HepG2 (cell line): ENCODE measurements around the gene NEK8. TPM values are rescaled to one million over a fixed set of nuclear protein-coding genes. Genes with fewer than 3 reads are reported as not detected.

ENCODE experiments used
- ARHGAP35 ChIP-seq: sonication (generic); formaldehyde crosslinking; IDR thresholded peaks from 2 replicates; pipeline ENCODE4 v1.9.0; 2022; ENCODE audit warnings: mild to moderate bottlenecking, inconsistent platforms, moderate library complexity, missing genetic modification reagents, borderline replicate concordance
- CENPT ChIP-seq: sonication (generic); formaldehyde crosslinking; IDR thresholded peaks from 2 replicates; pipeline ENCODE4 v1.8.0; 2022; ENCODE audit warnings: low read depth, mild to moderate bottlenecking, moderate library complexity, missing genetic modification reagents
- JARID2 ChIP-seq: sonication (generic); formaldehyde crosslinking; IDR thresholded peaks from 2 replicates; pipeline ENCODE4 v1.8.1; 2023; ENCODE audit warnings: missing genetic modification reagents, inconsistent platforms; ENCODE audit not compliant: insufficient replicate concordance
- KDM4B ChIP-seq: sonication (generic); formaldehyde crosslinking; IDR thresholded peaks from 2 replicates; pipeline ENCODE4 v1.4.0; 2020; ENCODE audit warnings: missing genetic modification reagents
- MAF1 ChIP-seq: sonication (generic); formaldehyde crosslinking; IDR thresholded peaks from 2 replicates; pipeline ENCODE4 v1.5.0; 2020; ENCODE audit warnings: missing genetic modification reagents, borderline replicate concordance
- NBN ChIP-seq: fragments of 450-650 bp; conservative IDR thresholded peaks from 2 replicates; pipeline ENCODE4 v1.6.1; 2017
- PCBP2 ChIP-seq: fragments of 200-400 bp; formaldehyde crosslinking; optimal IDR thresholded peaks from 2 replicates; pipeline ENCODE3; 2018; ENCODE audit warnings: low read length, low read depth; ENCODE audit not compliant: poor library complexity, severe bottlenecking
- TEAD2 ChIP-seq: sonication (generic); formaldehyde crosslinking; IDR thresholded peaks from 2 replicates; pipeline ENCODE4 v1.9.0; 2021; ENCODE audit warnings: missing genetic modification reagents
- ZNF333 ChIP-seq: sonication (generic); formaldehyde crosslinking; IDR thresholded peaks from 2 replicates; pipeline ENCODE4 v1.4.0; 2020; ENCODE audit warnings: mild to moderate bottlenecking, missing genetic modification reagents, borderline replicate concordance
- ZNF782 ChIP-seq: sonication (generic); formaldehyde crosslinking; IDR thresholded peaks from 2 replicates; pipeline ENCODE4 v1.4.0; 2020; ENCODE audit warnings: missing genetic modification reagents, mild to moderate bottlenecking, borderline replicate concordance
- ZNF816 ChIP-seq: sonication (generic); formaldehyde crosslinking; IDR thresholded peaks from 2 replicates; pipeline ENCODE4 v1.8.0; 2022; ENCODE audit warnings: missing genetic modification reagents, mild to moderate bottlenecking, borderline replicate concordance
- polyA plus RNA-seq, 8 experiments: library from polyadenylated mRNA; depleted of rRNA in 3 of 8; stranded (reverse) in 7 of 8; unstranded in 1 of 8; fragments of >200 nt; fragmentation: Illumina TruSeq in 4 of 8; extraction: Trizol in 4 of 8; gene quantifications; 2 replicates each; pipeline versions ENCODE4 v1.2.1 to v1.2.3, GENCODE V29; 2011 to 2016; ENCODE audit warnings: low read depth in 4 of 8, missing spikeins in 1 of 8, mixed read lengths in 1 of 8; ENCODE audit not compliant: insufficient read depth in 1 of 8
- total RNA-seq, 5 experiments: library from RNA; depleted of rRNA; stranded (reverse); fragments of >200 nt; fragmentation: Illumina TruSeq; extraction: Trizol; gene quantifications; 2 replicates each; pipeline ENCODE4 v1.2.3, GENCODE V29; 2016; ENCODE audit warnings: low read depth in 1 of 5
- TF ChIP-seq, protein P1 (sequence below): sonication (generic); formaldehyde crosslinking; IDR thresholded peaks from 2 replicates; pipeline ENCODE4 v1.5.0; 2020; ENCODE audit warnings: missing genetic modification reagents
- TF ChIP-seq, protein P2 (sequence below): sonication (generic); formaldehyde crosslinking; IDR thresholded peaks from 2 replicates; pipeline ENCODE4 v1.5.0; 2020; ENCODE audit warnings: mild to moderate bottlenecking, missing genetic modification reagents, moderate library complexity
- TF ChIP-seq, protein P3 (sequence below): sonication (generic); formaldehyde crosslinking; IDR thresholded peaks from 2 replicates; pipeline ENCODE4 v1.5.0; 2020; ENCODE audit warnings: missing genetic modification reagents
- TF ChIP-seq, protein P4 (sequence below): sonication (generic); formaldehyde crosslinking; IDR thresholded peaks from 2 replicates; pipeline ENCODE4 v1.4.0; 2020; ENCODE audit warnings: low read depth, mild to moderate bottlenecking, missing genetic modification reagents
- TF ChIP-seq, protein P5 (sequence below): sonication (generic); formaldehyde crosslinking; IDR thresholded peaks from 2 replicates; pipeline ENCODE4 v1.4.0; 2020; ENCODE audit warnings: mild to moderate bottlenecking, missing genetic modification reagents, borderline replicate concordance
- TF ChIP-seq, protein P6 (sequence below): sonication (generic); formaldehyde crosslinking; IDR thresholded peaks from 2 replicates; pipeline ENCODE4 v1.4.0; 2020; ENCODE audit warnings: missing genetic modification reagents, borderline replicate concordance
- TF ChIP-seq, protein P7 (sequence below): sonication (generic); formaldehyde crosslinking; IDR thresholded peaks from 2 replicates; pipeline ENCODE4 v1.8.1; 2023; ENCODE audit warnings: mild to moderate bottlenecking, inconsistent platforms, moderate library complexity, missing genetic modification reagents, borderline replicate concordance

Gene NEK8
- total and polyA plus RNA-seq, 2 of the 13 experiments (the other 11 are each of a cell fraction or from before 2014, with no cell fraction given), result 5.8 to 13.5 TPM

DNA sequence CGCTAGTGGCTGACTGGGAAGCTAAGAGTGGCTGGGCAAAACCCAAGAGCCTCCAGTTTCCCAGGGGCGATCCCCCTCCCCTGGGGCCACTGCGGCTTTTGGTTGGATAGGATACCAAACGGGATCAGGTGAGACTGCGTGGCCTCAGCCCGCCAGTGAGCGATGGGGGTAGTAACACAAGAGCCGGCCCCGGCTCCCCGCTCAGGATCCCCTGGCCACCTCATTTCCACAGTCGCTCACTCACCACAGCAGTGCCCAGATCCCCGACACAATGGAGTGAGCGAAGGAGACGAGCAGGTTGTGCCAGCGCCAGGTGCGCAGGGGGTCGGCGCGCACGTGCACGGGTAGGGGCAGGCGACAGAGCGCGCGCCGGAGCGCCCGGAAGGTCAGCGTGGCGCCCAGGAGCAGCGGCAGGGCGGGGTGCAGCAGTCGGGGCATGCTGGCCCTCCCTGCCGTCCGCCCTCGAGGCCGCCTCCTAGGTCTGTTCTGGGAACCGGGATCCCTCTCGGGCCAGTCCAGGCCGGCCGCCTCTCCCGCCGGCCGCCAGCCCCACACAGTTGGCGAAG, 2.8 kb upstream of the NEK8 start (continued):
- TF ChIP-seq, protein P1, sequence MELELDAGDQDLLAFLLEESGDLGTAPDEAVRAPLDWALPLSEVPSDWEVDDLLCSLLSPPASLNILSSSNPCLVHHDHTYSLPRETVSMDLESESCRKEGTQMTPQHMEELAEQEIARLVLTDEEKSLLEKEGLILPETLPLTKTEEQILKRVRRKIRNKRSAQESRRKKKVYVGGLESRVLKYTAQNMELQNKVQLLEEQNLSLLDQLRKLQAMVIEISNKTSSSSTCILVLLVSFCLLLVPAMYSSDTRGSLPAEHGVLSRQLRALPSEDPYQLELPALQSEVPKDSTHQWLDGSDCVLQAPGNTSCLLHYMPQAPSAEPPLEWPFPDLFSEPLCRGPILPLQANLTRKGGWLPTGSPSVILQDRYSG (CRISPR knock-in tag), result peak; percentile 41; the same call in 1 of the 2 replicates
- no peak for TF ChIP-seq KDM4B
- TF ChIP-seq, protein P2, sequence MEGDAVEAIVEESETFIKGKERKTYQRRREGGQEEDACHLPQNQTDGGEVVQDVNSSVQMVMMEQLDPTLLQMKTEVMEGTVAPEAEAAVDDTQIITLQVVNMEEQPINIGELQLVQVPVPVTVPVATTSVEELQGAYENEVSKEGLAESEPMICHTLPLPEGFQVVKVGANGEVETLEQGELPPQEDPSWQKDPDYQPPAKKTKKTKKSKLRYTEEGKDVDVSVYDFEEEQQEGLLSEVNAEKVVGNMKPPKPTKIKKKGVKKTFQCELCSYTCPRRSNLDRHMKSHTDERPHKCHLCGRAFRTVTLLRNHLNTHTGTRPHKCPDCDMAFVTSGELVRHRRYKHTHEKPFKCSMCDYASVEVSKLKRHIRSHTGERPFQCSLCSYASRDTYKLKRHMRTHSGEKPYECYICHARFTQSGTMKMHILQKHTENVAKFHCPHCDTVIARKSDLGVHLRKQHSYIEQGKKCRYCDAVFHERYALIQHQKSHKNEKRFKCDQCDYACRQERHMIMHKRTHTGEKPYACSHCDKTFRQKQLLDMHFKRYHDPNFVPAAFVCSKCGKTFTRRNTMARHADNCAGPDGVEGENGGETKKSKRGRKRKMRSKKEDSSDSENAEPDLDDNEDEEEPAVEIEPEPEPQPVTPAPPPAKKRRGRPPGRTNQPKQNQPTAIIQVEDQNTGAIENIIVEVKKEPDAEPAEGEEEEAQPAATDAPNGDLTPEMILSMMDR (CRISPR knock-in tag), result no peak
- TF ChIP-seq ZNF782, result 0 out of 2 replicates have a peak, but pooled peaks have one; percentile 26
- TF ChIP-seq, protein P3, sequence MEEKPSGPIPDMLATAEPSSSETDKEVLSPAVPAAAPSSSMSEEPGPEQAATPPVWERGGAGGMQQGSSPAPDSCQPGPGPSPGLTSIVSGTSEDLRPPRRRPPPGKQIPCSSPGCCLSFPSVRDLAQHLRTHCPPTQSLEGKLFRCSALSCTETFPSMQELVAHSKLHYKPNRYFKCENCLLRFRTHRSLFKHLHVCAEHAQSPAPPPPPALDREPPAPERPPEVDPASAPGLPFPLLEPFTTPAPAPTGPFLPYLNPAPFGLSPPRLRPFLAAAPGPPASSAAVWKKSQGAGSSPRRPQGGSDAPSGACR (CRISPR knock-in tag), result 0 out of 2 replicates have a peak, but pooled peaks have one; percentile 2
- no peak for TF ChIP-seq NBN
- no peak for TF ChIP-seq PCBP2
- TF ChIP-seq, protein P4, sequence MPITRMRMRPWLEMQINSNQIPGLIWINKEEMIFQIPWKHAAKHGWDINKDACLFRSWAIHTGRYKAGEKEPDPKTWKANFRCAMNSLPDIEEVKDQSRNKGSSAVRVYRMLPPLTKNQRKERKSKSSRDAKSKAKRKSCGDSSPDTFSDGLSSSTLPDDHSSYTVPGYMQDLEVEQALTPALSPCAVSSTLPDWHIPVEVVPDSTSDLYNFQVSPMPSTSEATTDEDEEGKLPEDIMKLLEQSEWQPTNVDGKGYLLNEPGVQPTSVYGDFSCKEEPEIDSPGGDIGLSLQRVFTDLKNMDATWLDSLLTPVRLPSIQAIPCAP (CRISPR knock-in tag), result no peak
- no peak for TF ChIP-seq ARHGAP35 (CRISPR knock-in tag)
- TF ChIP-seq, protein P5, sequence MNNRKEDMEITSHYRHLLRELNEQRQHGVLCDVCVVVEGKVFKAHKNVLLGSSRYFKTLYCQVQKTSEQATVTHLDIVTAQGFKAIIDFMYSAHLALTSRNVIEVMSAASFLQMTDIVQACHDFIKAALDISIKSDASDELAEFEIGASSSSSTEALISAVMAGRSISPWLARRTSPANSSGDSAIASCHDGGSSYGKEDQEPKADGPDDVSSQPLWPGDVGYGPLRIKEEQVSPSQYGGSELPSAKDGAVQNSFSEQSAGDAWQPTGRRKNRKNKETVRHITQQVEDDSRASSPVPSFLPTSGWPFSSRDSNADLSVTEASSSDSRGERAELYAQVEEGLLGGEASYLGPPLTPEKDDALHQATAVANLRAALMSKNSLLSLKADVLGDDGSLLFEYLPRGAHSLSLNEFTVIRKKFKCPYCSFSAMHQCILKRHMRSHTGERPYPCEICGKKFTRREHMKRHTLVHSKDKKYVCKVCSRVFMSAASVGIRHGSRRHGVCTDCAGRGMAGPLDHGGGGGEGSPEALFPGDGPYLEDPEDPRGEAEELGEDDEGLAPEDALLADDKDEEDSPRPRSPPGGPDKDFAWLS (CRISPR knock-in tag), result no peak
- TF ChIP-seq, protein P6, sequence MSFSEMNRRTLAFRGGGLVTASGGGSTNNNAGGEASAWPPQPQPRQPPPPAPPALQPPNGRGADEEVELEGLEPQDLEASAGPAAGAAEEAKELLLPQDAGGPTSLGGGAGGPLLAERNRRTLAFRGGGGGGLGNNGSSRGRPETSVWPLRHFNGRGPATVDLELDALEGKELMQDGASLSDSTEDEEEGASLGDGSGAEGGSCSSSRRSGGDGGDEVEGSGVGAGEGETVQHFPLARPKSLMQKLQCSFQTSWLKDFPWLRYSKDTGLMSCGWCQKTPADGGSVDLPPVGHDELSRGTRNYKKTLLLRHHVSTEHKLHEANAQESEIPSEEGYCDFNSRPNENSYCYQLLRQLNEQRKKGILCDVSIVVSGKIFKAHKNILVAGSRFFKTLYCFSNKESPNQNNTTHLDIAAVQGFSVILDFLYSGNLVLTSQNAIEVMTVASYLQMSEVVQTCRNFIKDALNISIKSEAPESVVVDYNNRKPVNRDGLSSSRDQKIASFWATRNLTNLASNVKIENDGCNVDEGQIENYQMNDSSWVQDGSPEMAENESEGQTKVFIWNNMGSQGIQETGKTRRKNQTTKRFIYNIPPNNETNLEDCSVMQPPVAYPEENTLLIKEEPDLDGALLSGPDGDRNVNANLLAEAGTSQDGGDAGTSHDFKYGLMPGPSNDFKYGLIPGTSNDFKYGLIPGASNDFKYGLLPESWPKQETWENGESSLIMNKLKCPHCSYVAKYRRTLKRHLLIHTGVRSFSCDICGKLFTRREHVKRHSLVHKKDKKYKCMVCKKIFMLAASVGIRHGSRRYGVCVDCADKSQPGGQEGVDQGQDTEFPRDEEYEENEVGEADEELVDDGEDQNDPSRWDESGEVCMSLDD (CRISPR knock-in tag), result no peak; the same call in 1 of the 2 replicates
- TF ChIP-seq JARID2 (CRISPR knock-in tag), result no peak
- no peak; the same call in 1 of the 2 replicates for TF ChIP-seq ZNF333 (CRISPR knock-in tag)
- TF ChIP-seq ZNF816 (CRISPR knock-in tag), result no peak; the same call in 1 of the 2 replicates
- no peak for TF ChIP-seq TEAD2 (CRISPR knock-in tag)
- TF ChIP-seq, protein P7, sequence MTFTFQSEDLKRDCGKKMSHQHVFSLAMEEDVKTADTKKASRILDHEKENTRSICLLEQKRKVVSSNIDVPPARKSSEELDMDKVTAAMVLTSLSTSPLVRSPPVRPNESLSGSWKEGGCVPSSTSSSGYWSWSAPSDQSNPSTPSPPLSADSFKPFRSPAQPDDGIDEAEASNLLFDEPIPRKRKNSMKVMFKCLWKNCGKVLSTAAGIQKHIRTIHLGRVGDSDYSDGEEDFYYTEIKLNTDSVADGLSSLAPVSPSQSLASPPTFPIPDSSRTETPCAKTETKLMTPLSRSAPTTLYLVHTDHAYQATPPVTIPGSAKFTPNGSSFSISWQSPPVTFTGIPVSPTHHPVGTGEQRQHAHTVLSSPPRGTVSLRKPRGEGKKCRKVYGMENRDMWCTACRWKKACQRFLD (CRISPR knock-in tag), result peak; percentile 73; the same call in 1 of the 2 replicates
- peak; percentile 94; the same call in 1 of the 2 replicates for TF ChIP-seq CENPT (CRISPR knock-in tag)
- TF ChIP-seq MAF1, result 0 out of 2 replicates have a peak, but pooled peaks have one; percentile 56
